Myometrial cell (primary cell): Measurements from ENCODE around the gene SLC35E4. TPM values are rescaled to one million over a fixed set of nuclear protein-coding genes. Genes with fewer than 3 reads are reported as not detected.

ENCODE experiments used
- total RNA-seq: library from RNA; depleted of rRNA; stranded (reverse); fragments of >200 nt; gene quantifications from 2 replicates; pipeline ENCODE4 v1.2.3, GENCODE V29; 2015

The SLC35E4 gene
- 9.2 and 10.5 TPM in 2 replicates for total RNA-seq

DNA sequence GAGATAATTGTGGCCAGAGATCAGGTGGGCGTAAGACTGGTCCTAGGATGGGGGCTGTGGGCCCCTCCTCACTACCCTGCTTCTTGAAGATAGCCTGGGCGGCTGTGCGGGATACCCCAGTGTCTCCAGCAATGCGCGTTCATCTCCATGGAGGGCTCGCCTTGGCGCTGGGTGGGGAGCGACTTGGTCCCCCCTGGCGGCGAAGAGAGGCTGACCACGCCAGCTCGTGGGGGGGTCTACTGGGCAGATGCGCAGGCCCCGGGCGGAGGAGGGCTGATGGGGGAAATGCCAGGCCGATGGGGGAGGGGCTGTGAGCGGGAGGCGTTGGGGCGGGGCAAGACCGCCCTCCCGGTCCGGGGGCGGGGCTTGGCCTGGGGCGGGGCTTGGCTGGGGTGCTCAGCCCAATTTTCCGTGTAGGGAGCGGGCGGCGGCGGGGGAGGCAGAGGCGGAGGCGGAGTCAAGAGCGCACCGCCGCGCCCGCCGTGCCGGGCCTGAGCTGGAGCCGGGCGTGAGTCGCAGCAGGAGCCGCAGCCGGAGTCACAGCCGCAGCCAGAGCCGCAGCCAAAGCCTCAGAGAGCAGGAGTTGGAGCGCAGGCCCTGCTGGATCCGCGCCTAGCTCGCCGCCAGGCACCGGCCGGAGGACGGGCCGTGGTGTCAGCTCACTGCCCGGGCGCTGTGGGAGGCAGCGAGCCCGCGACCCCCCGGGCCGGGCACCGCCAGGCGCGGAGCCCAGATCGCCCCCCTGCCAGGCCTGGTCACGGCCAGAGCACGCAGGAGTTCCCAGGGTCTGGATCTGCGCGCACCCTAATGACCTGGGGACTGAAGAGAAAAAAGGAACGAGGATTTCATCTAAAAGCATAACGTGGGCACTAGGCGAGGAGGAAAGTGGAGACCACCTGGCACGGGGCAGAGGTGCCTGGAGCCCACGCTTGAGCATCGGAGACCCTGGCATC, at the start of gene SLC35E4:
TSS of gene SLC35E4 (plus strand) at position 509 of the 953 bp plus-strand sequence. CDS start 670 bp downstream, outside the sequence.

DNA sequence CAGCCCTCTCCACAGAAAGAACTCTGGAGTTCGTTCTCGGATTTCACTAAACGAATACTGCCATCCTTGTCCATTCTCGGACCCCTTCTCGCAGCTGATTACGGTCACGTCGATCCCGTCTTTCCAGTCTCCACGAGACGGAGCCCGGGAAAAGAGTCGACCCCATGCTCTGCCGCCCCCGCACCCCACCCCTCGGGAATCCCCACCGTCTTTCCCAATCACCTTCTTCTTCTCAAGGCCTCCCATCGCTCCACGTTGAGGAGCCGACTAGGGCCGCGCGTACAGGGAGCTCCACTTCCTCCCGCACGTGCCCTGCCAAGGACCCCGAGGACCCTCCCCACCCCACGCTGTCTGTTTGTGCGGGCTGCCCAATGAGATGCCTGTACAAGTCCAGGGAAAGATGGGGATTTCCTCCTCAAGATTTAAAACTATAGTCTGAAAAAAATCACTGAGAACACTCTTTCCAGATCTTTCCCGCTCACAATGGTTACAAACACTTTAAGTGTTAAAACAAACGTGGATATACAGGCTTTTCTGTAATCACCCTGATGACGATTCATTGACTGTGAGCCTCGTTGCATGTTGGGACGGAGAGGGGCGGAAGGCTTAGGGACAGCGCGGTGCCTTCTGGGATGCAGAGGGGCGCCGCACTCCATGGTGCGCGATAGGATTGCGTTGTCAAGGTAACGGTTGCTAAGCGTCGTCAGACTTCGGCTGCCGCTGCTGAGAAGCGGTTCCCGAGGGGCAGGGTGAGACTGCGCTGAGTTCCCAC, 43.8 kb upstream of the SLC35E4 start, which contains the start of gene PES1:
TSS of gene PES1 (minus strand) at position 323 of the 772 bp plus-strand sequence. CDS start at position 246, 77 bp downstream.

DNA sequence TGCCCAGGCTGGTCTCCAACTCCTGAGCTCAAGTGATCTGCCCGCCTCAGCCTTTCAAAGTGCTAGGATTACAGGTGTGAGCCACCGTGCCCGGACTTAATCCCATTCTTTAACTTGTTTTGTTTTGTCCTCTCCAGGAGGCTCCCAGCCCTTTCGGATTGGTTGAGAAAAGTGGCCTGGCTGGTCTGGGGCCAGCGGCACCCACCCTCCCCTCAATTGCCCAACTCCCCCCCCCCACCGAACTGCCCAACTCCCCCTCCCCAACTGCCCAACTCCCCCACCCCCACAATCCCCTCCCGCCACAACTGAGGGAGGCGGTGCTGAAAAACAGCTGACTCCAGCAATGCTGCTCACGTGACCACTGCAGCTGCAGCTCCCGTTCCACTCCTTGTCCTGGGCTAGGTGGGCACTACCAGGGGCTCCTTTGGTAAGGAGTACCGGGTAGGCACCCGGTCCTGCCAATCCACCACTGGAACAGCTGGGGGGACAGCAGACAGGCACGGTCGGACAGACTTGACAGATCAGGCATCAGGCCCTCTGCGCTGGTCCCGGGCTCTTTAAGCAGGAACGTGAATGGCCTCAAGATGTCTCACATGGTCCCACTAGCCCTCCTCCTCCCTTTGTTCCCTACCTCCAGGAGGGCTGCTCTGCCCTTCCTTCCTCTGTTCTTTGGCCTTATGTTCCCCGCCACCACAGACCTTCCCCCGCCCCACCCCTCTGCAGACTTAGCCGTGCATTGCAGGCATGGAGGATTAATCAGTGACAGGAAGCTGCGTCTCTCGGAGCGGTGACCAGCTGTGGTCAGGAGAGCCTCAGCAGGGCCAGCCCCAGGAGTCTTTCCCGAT, 28.9 kb upstream of the SLC35E4 start, which contains the start of gene TCN2:
TSS of gene TCN2 (plus strand) at position 720 of the 845 bp plus-strand sequence. CDS start 158 bp downstream, outside the sequence.

GRCh38 chr22:30667494-30668385, 32.2 kb downstream of the SLC35E4 start, which contains the start of gene DUSP18:
Gene DUSP18 (minus strand): TSS chr22:30667875. CDS start chr22:30664003, 3,872 bp downstream.

DNA sequence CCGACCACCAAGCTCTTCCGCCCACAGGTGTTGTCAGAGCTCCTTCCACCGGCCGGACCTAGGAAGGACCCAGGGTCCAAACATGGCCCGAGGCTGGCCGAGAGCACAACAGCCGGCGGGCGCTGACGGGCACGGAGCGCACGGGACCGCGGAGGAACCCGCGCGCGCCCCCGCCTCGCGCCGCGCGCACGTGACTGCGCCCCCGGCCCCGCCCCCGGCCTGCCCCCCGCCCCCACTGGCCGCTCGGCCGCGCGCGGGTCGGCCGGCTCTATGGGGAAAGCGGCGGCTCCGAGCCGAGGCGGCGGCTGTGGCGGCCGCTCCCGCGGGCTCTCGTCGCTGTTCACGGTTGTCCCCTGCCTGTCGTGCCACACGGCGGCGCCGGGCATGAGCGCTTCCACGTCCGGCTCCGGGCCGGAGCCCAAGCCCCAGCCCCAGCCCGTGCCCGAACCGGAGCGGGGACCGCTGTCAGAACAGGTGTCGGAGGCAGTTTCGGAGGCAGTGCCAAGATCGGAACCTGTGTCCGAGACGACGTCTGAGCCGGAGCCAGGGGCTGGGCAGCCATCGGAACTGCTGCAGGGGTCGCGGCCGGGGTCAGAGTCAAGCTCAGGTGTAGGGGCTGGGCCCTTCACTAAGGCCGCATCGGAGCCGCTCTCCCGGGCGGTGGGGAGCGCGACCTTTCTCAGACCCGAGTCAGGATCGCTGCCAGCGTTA, 59.2 kb downstream of the SLC35E4 start, which contains the start of gene OSBP2:
TSS of gene OSBP2 (plus strand) at position 235 of the 711 bp plus-strand sequence. CDS start at position 271, 36 bp downstream.

Other genes with a start within 250 kb of the SLC35E4 start
- gene RNF215, start 248.4 kb upstream of the SLC35E4 start, total RNA-seq: 17.9 and 26.5 TPM in 2 replicates
- 30.8 and 47.3 TPM in 2 replicates for gene SEC14L2, start 238.8 kb upstream of the SLC35E4 start, total RNA-seq
- gene MTFP1, start 210.0 kb upstream of the SLC35E4 start, total RNA-seq: 8.7 and 13.5 TPM in 2 replicates
- gene SEC14L3, start 163.8 kb upstream of the SLC35E4 start, total RNA-seq: not detected in 2 replicates
- 0.58 TPM in 1 of 2 replicates, not detected in the other for gene SEC14L4, start 130.1 kb upstream of the SLC35E4 start, total RNA-seq
- 0.35 TPM in 1 of 2 replicates, not detected in the other for gene SEC14L6, start 89.0 kb upstream of the SLC35E4 start, total RNA-seq
- 0.18 and 0.29 TPM in 2 replicates for gene GAL3ST1, start 61.1 kb upstream of the SLC35E4 start, total RNA-seq
- gene PES1, start 43.9 kb upstream of the SLC35E4 start, total RNA-seq: 82.8 and 87.6 TPM in 2 replicates
- gene TCN2, start 28.6 kb upstream of the SLC35E4 start, total RNA-seq: 29.4 and 32.6 TPM in 2 replicates
- gene DUSP18, start 32.1 kb downstream of the SLC35E4 start, total RNA-seq: 11.9 and 20.5 TPM in 2 replicates
- gene OSBP2, start 59.1 kb downstream of the SLC35E4 start, total RNA-seq: under 0.01 TPM in 1 of 2 replicates, not detected in the other